Measurements from ENCODE around the gene ZIC1. TPM values are rescaled to one million over a fixed set of nuclear protein-coding genes. Genes with fewer than 3 reads are reported as not detected.

ZIC1 gene
- total RNA-seq, 1 donor from 2014 or later, result 0.06 TPM

GRCh38 chr3:147422601-147423536 lies 13.7 kb downstream of the ZIC1 start:
- no peak for DNase-seq (ENCODE audit: low spot score)

- no peak for DNase-seq (ENCODE audit: low spot score)
Observed at GRCh38 chr3:147423537-147423797, 14.3 kb downstream of the ZIC1 start.

- no peak for DNase-seq (ENCODE audit: low spot score)
Observed at GRCh38 chr3:147423798-147424580, 14.8 kb downstream of the ZIC1 start.

GRCh38 chr3:147424581-147425387 lies 15.6 kb downstream of the ZIC1 start:
- no peak for DNase-seq (ENCODE audit: low spot score)

GRCh38 chr3:147425388-147425850 lies 16.3 kb downstream of the ZIC1 start:
- no peak for DNase-seq (ENCODE audit: low spot score)

- DNase-seq (ENCODE audit: low spot score), result no peak
Observed at GRCh38 chr3:147426931-147427330, 17.8 kb downstream of the ZIC1 start.

GRCh38 chr3:147427746-147428145 lies 18.6 kb downstream of the ZIC1 start:
- DNase-seq (ENCODE audit: low spot score), result no peak

GRCh38 chr3:147428326-147428725 lies 19.2 kb downstream of the ZIC1 start:
- no peak for DNase-seq (ENCODE audit: low spot score)

- DNase-seq (ENCODE audit: low spot score), result no peak
Observed at GRCh38 chr3:147428754-147429153, 19.6 kb downstream of the ZIC1 start.

- no peak for DNase-seq (ENCODE audit: low spot score)
Observed at GRCh38 chr3:147431751-147432150, 22.6 kb downstream of the ZIC1 start.

- no peak for DNase-seq (ENCODE audit: low spot score)
Observed at GRCh38 chr3:147447224-147447623, 38.1 kb downstream of the ZIC1 start.

GRCh38 chr3:147449669-147450068 lies 40.5 kb downstream of the ZIC1 start:
- no peak for DNase-seq (ENCODE audit: low spot score)

GRCh38 chr3:147458995-147459704 lies 50.0 kb downstream of the ZIC1 start:
- no peak for DNase-seq (ENCODE audit: low spot score)

- no peak for DNase-seq (ENCODE audit: low spot score)
Observed at GRCh38 chr3:147462856-147463255, 53.7 kb downstream of the ZIC1 start.

Other genes with a start within 250 kb of the ZIC1 start
- 0.20 TPM for gene ZIC4, start 2.8 kb upstream of the ZIC1 start, total RNA-seq

All from mucosa of gallbladder (tissue), 1 donor.